Chondrocyte (in vitro differentiated cells): ENCODE measurements around the gene HYOU1. TPM values are rescaled to one million over a fixed set of nuclear protein-coding genes. Genes with fewer than 3 reads are reported as not detected.

Experiments
- DNase-seq: peaks from one replicate; pipeline ENCODE4 v3.0.0; 2021; ENCODE audit warnings: mixed read lengths, low spot score
- H3K27ac Mint-ChIP-seq: one replicate; pipeline ENCODE4 v1.8.0; 2021; ENCODE audit warnings: mild to moderate bottlenecking, moderate library complexity, mixed read lengths; ENCODE audit not compliant: unreplicated experiment
- H3K27me3 Mint-ChIP-seq: 2 replicates; pipeline ENCODE4 v1.8.0; 2021; ENCODE audit warnings: low read depth, mixed read lengths
- H3K36me3 Mint-ChIP-seq: 2 replicates; pipeline ENCODE4 v1.8.0; 2021; ENCODE audit warnings: low read depth, mixed read lengths
- H3K4me1 Mint-ChIP-seq: 2 replicates; pipeline ENCODE4 v1.8.0; 2021; ENCODE audit warnings: low read depth, mild to moderate bottlenecking, mixed read lengths
- H3K4me3 Mint-ChIP-seq: one replicate; pipeline ENCODE4 v1.8.0; 2021; ENCODE audit warnings: mild to moderate bottlenecking, moderate library complexity, mixed read lengths; ENCODE audit not compliant: unreplicated experiment
- H3K9me3 Mint-ChIP-seq: 2 replicates; pipeline ENCODE4 v1.8.0; 2021; ENCODE audit warnings: low read depth, mixed read lengths
- total RNA-seq: library from RNA; stranded (reverse); gene quantifications from 3 replicates; pipeline ENCODE4 v1.2.1, GENCODE V29; 2021
- TF ChIP-seq, protein P1 (sequence below): fragments of 200-600 bp; sonication (generic); IDR thresholded peaks from 2 replicates; pipeline ENCODE4 v1.5.0; 2021; ENCODE audit warnings: antibody characterized with exemption, mild to moderate bottlenecking, moderate library complexity

HYOU1 gene
- total RNA-seq, 1 donor from 2014 or later: 214 TPM

DNA sequence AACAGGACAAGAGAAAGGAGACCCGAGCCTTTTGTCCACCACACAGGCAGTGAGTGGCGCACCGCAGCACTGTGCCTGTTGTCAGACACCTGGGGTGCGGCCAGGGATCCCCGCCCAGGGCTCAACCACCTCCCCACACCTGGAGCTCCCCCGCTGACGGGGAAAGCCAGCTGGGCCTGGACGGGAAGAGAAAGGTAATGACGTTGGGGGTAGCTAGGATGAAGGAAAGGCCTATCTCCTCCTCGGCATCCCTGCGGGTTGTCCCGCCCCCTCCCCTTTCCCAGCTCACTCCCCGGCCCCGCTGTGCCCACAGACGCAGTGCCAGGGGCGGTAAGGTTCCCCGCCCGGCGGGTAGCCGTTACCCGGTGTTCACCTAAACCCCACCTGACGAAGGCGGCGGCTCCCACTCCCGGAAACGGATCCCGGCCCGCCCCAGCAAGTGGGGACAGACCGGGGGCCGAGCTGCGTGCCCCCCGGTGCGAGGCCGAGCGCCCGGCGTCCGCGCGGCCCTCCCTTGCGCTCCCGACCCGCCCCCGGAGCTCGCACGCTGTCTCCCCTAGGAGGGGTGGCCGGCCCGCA is 495 bp downstream of the HYOU1 start:
- peak overlapping the region; percentile 99 for H3K27ac Mint-ChIP-seq
- H3K27me3 Mint-ChIP-seq: no peaks in the 10 kb centered on the region
- TF ChIP-seq, protein P1, sequence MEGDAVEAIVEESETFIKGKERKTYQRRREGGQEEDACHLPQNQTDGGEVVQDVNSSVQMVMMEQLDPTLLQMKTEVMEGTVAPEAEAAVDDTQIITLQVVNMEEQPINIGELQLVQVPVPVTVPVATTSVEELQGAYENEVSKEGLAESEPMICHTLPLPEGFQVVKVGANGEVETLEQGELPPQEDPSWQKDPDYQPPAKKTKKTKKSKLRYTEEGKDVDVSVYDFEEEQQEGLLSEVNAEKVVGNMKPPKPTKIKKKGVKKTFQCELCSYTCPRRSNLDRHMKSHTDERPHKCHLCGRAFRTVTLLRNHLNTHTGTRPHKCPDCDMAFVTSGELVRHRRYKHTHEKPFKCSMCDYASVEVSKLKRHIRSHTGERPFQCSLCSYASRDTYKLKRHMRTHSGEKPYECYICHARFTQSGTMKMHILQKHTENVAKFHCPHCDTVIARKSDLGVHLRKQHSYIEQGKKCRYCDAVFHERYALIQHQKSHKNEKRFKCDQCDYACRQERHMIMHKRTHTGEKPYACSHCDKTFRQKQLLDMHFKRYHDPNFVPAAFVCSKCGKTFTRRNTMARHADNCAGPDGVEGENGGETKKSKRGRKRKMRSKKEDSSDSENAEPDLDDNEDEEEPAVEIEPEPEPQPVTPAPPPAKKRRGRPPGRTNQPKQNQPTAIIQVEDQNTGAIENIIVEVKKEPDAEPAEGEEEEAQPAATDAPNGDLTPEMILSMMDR: no peak
- no peaks in the 10 kb centered on the region for H3K9me3 Mint-ChIP-seq
- H3K4me1 Mint-ChIP-seq: peaks cover 31% of the 10 kb centered on the region
- no peak for DNase-seq
- H3K4me3 Mint-ChIP-seq: peak overlapping the region; percentile 93
- peaks cover 19% of the 10 kb centered on the region for H3K36me3 Mint-ChIP-seq

DNA sequence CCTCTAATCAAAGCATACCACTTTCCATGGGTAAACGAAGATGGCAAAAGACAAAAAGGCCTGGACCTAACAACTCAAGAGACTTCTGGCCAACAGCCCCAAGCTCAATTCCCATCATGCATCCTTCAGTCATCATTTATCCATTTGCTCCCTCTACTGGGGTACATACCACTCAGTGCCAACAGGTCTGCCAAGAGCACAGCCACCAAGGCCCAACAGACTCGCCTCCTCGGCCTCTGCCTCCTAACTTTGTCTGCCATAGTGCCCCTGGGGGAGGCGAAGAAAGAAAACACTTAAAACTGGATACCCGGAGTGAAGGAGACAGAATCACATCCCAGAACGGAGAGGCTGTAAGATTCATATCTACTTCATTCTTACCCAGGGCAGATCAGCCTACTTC is 1.1 kb downstream of the HYOU1 start:
- Mint-ChIP-seq H3K4me1 (peaks cover 31% of the 10 kb centered on the region), H3K27ac (peak overlapping the region; percentile 84), H3K4me3 (peak overlapping the region; percentile 93), H3K36me3 (peaks cover 24% of the 10 kb centered on the region), H3K27me3 (no peaks in the 10 kb centered on the region), H3K9me3 (no peaks in the 10 kb centered on the region)
- TF ChIP-seq, protein P1: peak; percentile 59
- no peak for DNase-seq

DNA sequence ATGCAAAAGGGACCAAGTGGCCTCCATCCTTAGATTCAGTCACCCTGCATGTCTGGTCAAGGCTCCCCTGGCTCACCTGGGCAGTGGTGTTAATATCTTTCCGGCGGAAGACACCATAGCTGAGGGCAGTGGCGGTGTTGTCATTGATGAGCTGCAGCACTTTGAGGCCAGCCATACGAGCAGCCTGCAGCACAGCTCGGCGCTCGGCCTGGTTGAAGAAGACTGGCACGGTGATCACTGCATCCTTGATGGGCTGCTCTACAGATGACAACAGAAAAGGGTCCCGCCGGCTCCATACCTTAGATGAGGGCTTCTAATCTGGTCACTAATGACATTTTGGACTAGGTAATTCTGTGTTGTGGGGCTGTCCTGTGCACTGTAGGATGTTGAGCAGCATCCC is 2.6 kb downstream of the HYOU1 start:
- H3K4me1 Mint-ChIP-seq: peaks cover 31% of the 10 kb centered on the region
- DNase-seq: no peak
- H3K9me3 Mint-ChIP-seq: no peaks in the 10 kb centered on the region
- H3K27me3 Mint-ChIP-seq: no peaks in the 10 kb centered on the region
- H3K4me3 Mint-ChIP-seq: peak overlapping the region; percentile 21
- TF ChIP-seq, protein P1: no peak
- peaks cover 31% of the 10 kb centered on the region for H3K36me3 Mint-ChIP-seq
- H3K27ac Mint-ChIP-seq: no peak overlapping the region

DNA sequence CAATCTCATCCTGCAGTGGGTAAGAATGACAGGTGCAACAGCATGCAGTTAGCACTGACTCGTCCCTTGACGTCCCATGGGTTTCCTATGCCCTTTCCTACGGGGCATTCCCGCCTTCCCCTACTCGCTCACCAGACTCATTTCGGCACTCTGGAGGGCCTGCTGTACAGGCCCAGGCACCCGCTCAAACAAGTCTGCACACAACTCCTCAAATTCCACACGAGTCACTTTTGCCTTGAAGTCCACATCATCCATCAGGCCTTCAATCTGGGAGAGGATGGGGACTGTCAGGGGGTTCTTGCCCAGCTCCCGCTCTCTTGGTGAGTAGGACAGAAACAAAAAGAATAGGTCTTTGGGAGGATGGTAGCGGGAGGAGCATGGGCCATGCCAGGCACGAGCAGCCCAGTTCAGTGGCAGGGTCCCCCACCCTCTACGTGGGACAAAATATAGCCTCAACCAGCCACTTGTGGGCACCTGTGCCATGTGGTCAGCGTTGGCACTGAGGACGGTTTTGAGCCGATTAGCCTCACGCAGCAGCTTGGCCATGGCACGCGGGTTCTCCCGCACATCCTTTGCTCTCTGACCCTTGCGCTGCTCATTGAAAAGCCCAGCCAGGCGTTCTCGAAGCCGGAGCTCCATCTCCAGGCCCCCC is 4.7 kb downstream of the HYOU1 start:
- Mint-ChIP-seq H3K27ac (peak overlapping the region; percentile 29), H3K4me3 (no peak overlapping the region), H3K36me3 (peaks cover 43% of the 10 kb centered on the region), H3K9me3 (no peaks in the 10 kb centered on the region), H3K4me1 (peaks cover 17% of the 10 kb centered on the region), H3K27me3 (no peaks in the 10 kb centered on the region)
- no peak for DNase-seq
- TF ChIP-seq, protein P1: no peak

DNA sequence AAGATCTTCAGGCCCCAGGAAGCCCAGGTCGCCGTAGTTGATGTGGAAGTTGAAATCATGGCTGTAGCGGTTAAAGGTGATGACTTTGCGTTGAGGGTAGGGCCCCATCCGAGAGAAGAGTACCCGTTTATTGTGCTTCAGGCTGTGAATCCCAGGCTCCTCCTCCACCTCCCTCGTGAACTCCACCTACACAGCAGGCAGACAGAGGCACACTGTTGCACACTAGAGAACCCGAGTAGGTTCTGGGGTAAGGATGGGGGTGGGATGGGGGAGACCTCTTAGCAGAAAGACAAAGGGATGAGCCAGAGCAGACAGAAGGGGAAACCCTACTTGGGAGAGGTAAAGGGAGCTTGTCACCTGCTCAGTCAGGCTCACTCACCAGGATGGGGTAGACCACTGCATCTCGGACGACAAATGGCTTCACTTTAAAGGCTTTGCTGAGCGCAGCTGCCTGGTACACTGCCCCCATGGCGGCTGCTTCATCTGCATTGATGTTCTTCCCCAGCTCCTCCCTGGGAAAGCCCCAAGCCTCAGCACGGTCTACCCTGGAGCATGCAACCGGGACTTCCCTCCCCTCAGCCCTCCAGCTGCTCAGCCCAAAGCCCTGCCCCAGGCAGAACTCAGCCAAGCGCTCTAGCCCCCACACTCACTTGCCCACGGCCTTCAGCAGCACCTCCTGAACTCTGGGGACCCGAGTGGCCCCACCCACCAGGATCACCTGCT is 5.4 kb downstream of the HYOU1 start:
- TF ChIP-seq, protein P1: no peak
- Mint-ChIP-seq H3K4me1 (peaks cover 17% of the 10 kb centered on the region), H3K4me3 (no peak overlapping the region), H3K27ac (no peak overlapping the region), H3K9me3 (no peaks in the 10 kb centered on the region), H3K36me3 (peaks cover 48% of the 10 kb centered on the region), H3K27me3 (no peaks in the 10 kb centered on the region)
- DNase-seq: no peak
